Putamen (tissue), 1 donor: Measurements from ENCODE around the gene ZNRF3.
"Not testable (repeated sequence)": the region's sequence is repeated elsewhere in the genome, so short reads cannot be mapped to it uniquely, and the experiment has no call there.

Source experiments
- DNase-seq: peaks from one replicate; pipeline ENCODE4 v3.0.0-alpha.2; 2016; ENCODE audit warnings: low spot score

The ZNRF3 gene

GRCh38 chr22:28984482-28985158 is 101.2 kb downstream of the ZNRF3 start:
- no peak for DNase-seq

- no peak for DNase-seq
Measured at GRCh38 chr22:28985581-28986290, 102.4 kb downstream of the ZNRF3 start.

GRCh38 chr22:28986366-28986765 is 103.0 kb downstream of the ZNRF3 start:
- DNase-seq: no peak

- DNase-seq: no peak
Measured at GRCh38 chr22:28988457-28988856, 105.1 kb downstream of the ZNRF3 start.

GRCh38 chr22:28989035-28989464 is 105.7 kb downstream of the ZNRF3 start:
- peak; percentile 45 for DNase-seq

GRCh38 chr22:28989484-28989883 is 106.1 kb downstream of the ZNRF3 start:
- DNase-seq: no peak

- DNase-seq: no peak
Measured at GRCh38 chr22:28989912-28990311, 106.5 kb downstream of the ZNRF3 start.

- DNase-seq: no peak
Measured at GRCh38 chr22:28992565-28993356, 109.4 kb downstream of the ZNRF3 start.

GRCh38 chr22:28994522-28994921 is 111.2 kb downstream of the ZNRF3 start:
- no peak for DNase-seq

- no peak for DNase-seq
Measured at GRCh38 chr22:28995551-28995950, 112.2 kb downstream of the ZNRF3 start.

- no peak for DNase-seq
Measured at GRCh38 chr22:28997342-28997741, 114.0 kb downstream of the ZNRF3 start.

- no peak for DNase-seq
Measured at GRCh38 chr22:28998681-28999080, 115.3 kb downstream of the ZNRF3 start.

- DNase-seq: no peak
Measured at GRCh38 chr22:28999510-28999909, 116.1 kb downstream of the ZNRF3 start.

- no peak for DNase-seq
Measured at GRCh38 chr22:28999919-29000556, 116.7 kb downstream of the ZNRF3 start.

- DNase-seq: no peak
Measured at GRCh38 chr22:29000641-29001040, 117.3 kb downstream of the ZNRF3 start.

- no peak for DNase-seq
Measured at GRCh38 chr22:29002603-29003002, 119.2 kb downstream of the ZNRF3 start.

GRCh38 chr22:29003552-29003951 is 120.2 kb downstream of the ZNRF3 start:
- no peak for DNase-seq

GRCh38 chr22:29003975-29004646 is 120.7 kb downstream of the ZNRF3 start:
- no peak for DNase-seq

GRCh38 chr22:29004647-29005371 is 121.4 kb downstream of the ZNRF3 start:
- peak; percentile 73 for DNase-seq

GRCh38 chr22:29005754-29006153 is 122.4 kb downstream of the ZNRF3 start:
- DNase-seq: not testable (repeated sequence)

- DNase-seq: no peak
Measured at GRCh38 chr22:29006346-29006745, 123.0 kb downstream of the ZNRF3 start.
